Measurements from ENCODE around the gene ABHD5.
"Not testable (repeated sequence)": the region's sequence is repeated elsewhere in the genome, so short reads cannot be mapped to it uniquely, and the experiment has no call there.

The ABHD5 gene

GRCh38 chr3:43690400-43691119 is at the start of gene ABHD5:
Gene ABHD5 (plus strand): TSS chr3:43690938. CDS start chr3:43690993, 55 bp downstream.
- DNase-seq (ENCODE audit: low spot score): peak; percentile 94

GRCh38 chr3:43641306-43642114 is 49.2 kb upstream of the ABHD5 start:
- no peak for DNase-seq (ENCODE audit: low spot score)

- no peak for DNase-seq (ENCODE audit: low spot score)
Observed at GRCh38 chr3:43644443-43644842, 46.3 kb upstream of the ABHD5 start.

GRCh38 chr3:43647331-43648166 is 43.2 kb upstream of the ABHD5 start:
- no peak for DNase-seq (ENCODE audit: low spot score)

- no peak for DNase-seq (ENCODE audit: low spot score)
Observed at GRCh38 chr3:43648957-43649356, 41.8 kb upstream of the ABHD5 start.

GRCh38 chr3:43649365-43649968 is 41.3 kb upstream of the ABHD5 start:
- DNase-seq (ENCODE audit: low spot score): peak; percentile 59

GRCh38 chr3:43650345-43650744 is 40.4 kb upstream of the ABHD5 start:
- no peak for DNase-seq (ENCODE audit: low spot score)

- DNase-seq (ENCODE audit: low spot score): not testable (repeated sequence)
Observed at GRCh38 chr3:43656390-43656789, 34.3 kb upstream of the ABHD5 start.

GRCh38 chr3:43659250-43659880 is 31.4 kb upstream of the ABHD5 start:
- no peak for DNase-seq (ENCODE audit: low spot score)

GRCh38 chr3:43661376-43661775 is 29.4 kb upstream of the ABHD5 start:
- DNase-seq (ENCODE audit: low spot score): not testable (repeated sequence)

GRCh38 chr3:43665011-43665410 is 25.7 kb upstream of the ABHD5 start:
- not testable (repeated sequence) for DNase-seq (ENCODE audit: low spot score)

- no peak for DNase-seq (ENCODE audit: low spot score)
Observed at GRCh38 chr3:43670635-43671522, 19.9 kb upstream of the ABHD5 start.

- no peak for DNase-seq (ENCODE audit: low spot score)
Observed at GRCh38 chr3:43674345-43675085, 16.2 kb upstream of the ABHD5 start.

GRCh38 chr3:43675593-43675992 is 15.1 kb upstream of the ABHD5 start:
- no peak for DNase-seq (ENCODE audit: low spot score)

GRCh38 chr3:43676441-43676840 is 14.3 kb upstream of the ABHD5 start:
- no peak for DNase-seq (ENCODE audit: low spot score)

GRCh38 chr3:43678375-43678774 is 12.4 kb upstream of the ABHD5 start:
- not testable (repeated sequence) for DNase-seq (ENCODE audit: low spot score)

GRCh38 chr3:43678887-43679449 is 11.8 kb upstream of the ABHD5 start:
- not testable (repeated sequence) for DNase-seq (ENCODE audit: low spot score)

GRCh38 chr3:43680857-43681256 is 9.9 kb upstream of the ABHD5 start:
- DNase-seq (ENCODE audit: low spot score): not testable (repeated sequence)

- no peak for DNase-seq (ENCODE audit: low spot score)
Observed at GRCh38 chr3:43684944-43685343, 5.8 kb upstream of the ABHD5 start.

Data from ecto neural progenitor cell (in vitro differentiated cells).